ENCODE results near the gene PRR15L.
A peak's percentile ranks its signal among the peaks of the same experiment; 100 is the strongest.

Gene PRR15L

DNA sequence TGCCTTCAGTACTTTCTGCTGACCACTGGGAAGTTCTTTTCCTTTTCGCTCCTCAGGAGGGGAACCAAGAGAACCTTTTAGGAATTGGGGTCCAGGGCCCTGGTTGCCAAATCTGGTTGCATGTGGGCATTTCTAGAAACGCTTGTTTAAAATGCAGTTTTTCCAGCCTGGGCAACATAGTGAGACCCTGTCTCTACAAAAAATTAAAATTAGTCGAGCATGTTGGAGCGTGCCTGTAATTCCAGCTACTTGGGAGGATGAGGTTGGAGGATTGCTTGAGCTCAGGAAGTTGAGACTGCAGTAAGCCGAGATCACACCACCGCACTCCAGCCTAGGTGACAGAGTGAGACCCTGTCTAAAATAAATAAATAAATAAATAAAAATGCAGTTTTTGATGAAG is 15.1 kb downstream of the PRR15L start:
- H3K27me3 ChIP-seq (ENCODE audit: low read length), result no peaks in the 10 kb centered on the region
- H4K20me1 ChIP-seq (ENCODE audit: low read depth, low read length), result no peaks in the 10 kb centered on the region
- H3K36me3 ChIP-seq (ENCODE audit: low read length), result no peaks in the 10 kb centered on the region
- 0 out of 2 replicates have a peak overlapping the region, but pooled peaks have one; percentile 23 for H3K27ac ChIP-seq (ENCODE audit: low read depth, low read length)
- TF ChIP-seq EZH2phosphoT487 (conservative IDR thresholded peaks at IDR 0.05; ENCODE audit: low read length), result no peak
- TF ChIP-seq, protein P1, sequence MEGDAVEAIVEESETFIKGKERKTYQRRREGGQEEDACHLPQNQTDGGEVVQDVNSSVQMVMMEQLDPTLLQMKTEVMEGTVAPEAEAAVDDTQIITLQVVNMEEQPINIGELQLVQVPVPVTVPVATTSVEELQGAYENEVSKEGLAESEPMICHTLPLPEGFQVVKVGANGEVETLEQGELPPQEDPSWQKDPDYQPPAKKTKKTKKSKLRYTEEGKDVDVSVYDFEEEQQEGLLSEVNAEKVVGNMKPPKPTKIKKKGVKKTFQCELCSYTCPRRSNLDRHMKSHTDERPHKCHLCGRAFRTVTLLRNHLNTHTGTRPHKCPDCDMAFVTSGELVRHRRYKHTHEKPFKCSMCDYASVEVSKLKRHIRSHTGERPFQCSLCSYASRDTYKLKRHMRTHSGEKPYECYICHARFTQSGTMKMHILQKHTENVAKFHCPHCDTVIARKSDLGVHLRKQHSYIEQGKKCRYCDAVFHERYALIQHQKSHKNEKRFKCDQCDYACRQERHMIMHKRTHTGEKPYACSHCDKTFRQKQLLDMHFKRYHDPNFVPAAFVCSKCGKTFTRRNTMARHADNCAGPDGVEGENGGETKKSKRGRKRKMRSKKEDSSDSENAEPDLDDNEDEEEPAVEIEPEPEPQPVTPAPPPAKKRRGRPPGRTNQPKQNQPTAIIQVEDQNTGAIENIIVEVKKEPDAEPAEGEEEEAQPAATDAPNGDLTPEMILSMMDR (IDR thresholded peaks at IDR 0.05; ENCODE audit: insufficient read depth, low read length, poor library complexity, severe bottlenecking), result no peak
- H3K9ac ChIP-seq (ENCODE audit: low read length), result peak overlapping the region; percentile 86
- peaks cover 8% of the 10 kb centered on the region; the same call in 1 of the 2 replicates for H3K79me2 ChIP-seq (ENCODE audit: insufficient read depth, low read length)
- H2AFZ ChIP-seq (ENCODE audit: low read depth, low read length, severe bottlenecking), result no peak overlapping the region
- peaks cover 15% of the 10 kb centered on the region for H3F3A ChIP-seq (ENCODE audit: insufficient read depth)
- no peaks in the 10 kb centered on the region for H3K9me2 ChIP-seq (replicated peaks; ENCODE audit: insufficient read depth, low read length)
- H3K9me3 ChIP-seq (ENCODE audit: insufficient read depth, low read length), result no peaks in the 10 kb centered on the region
- peak overlapping the region; percentile 87 for H3K4me3 ChIP-seq (ENCODE audit: insufficient read depth, low read length, poor library complexity, severe bottlenecking)
- H3K4me2 ChIP-seq (ENCODE audit: low read depth, low read length, poor library complexity, severe bottlenecking), result peak overlapping the region; percentile 80

DNA sequence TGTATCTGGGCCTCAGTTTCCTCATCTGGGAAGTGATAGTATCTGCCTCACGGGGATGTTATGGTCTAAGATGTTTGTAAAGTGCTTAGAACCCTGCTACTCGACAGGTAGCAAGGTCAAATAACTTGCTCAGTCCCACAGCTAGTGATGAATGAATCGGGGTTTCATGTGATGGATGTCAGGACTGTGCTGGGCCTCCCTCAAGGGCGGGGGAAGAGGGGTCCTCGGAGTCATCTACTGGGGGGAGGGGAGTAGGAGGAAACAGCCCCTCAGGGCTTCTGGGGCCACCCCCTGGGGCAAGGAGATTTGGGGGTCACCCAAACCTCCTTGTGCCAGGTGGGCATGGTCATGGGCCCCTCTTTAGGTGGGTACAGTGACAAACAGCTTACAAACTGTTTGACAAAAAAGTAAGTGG is 15.6 kb downstream of the PRR15L start:
- H3K27me3 ChIP-seq (ENCODE audit: low read length), result no peaks in the 10 kb centered on the region
- H3K4me3 ChIP-seq (ENCODE audit: insufficient read depth, low read length, poor library complexity, severe bottlenecking), result peak overlapping the region; percentile 87
- H3K4me2 ChIP-seq (ENCODE audit: low read depth, low read length, poor library complexity, severe bottlenecking), result peak overlapping the region; percentile 80
- peak overlapping the region; percentile 86 for H3K9ac ChIP-seq (ENCODE audit: low read length)
- H3K36me3 ChIP-seq (ENCODE audit: low read length), result no peaks in the 10 kb centered on the region
- no peaks in the 10 kb centered on the region for H4K20me1 ChIP-seq (ENCODE audit: low read depth, low read length)
- peak overlapping the region; percentile 78 for H2AFZ ChIP-seq (ENCODE audit: low read depth, low read length, severe bottlenecking)
- H3K27ac ChIP-seq (ENCODE audit: low read depth, low read length), result peak overlapping the region; percentile 23; the same call in 1 of the 2 replicates
- TF ChIP-seq, protein P1 (IDR thresholded peaks at IDR 0.05; ENCODE audit: insufficient read depth, low read length, poor library complexity, severe bottlenecking), result no peak
- H3K9me2 ChIP-seq (replicated peaks; ENCODE audit: insufficient read depth, low read length), result no peaks in the 10 kb centered on the region
- no peaks in the 10 kb centered on the region for H3K9me3 ChIP-seq (ENCODE audit: insufficient read depth, low read length)
- H3F3A ChIP-seq (ENCODE audit: insufficient read depth), result peaks cover 15% of the 10 kb centered on the region
- peaks cover 8% of the 10 kb centered on the region; the same call in 1 of the 2 replicates for H3K79me2 ChIP-seq (ENCODE audit: insufficient read depth, low read length)

DNA sequence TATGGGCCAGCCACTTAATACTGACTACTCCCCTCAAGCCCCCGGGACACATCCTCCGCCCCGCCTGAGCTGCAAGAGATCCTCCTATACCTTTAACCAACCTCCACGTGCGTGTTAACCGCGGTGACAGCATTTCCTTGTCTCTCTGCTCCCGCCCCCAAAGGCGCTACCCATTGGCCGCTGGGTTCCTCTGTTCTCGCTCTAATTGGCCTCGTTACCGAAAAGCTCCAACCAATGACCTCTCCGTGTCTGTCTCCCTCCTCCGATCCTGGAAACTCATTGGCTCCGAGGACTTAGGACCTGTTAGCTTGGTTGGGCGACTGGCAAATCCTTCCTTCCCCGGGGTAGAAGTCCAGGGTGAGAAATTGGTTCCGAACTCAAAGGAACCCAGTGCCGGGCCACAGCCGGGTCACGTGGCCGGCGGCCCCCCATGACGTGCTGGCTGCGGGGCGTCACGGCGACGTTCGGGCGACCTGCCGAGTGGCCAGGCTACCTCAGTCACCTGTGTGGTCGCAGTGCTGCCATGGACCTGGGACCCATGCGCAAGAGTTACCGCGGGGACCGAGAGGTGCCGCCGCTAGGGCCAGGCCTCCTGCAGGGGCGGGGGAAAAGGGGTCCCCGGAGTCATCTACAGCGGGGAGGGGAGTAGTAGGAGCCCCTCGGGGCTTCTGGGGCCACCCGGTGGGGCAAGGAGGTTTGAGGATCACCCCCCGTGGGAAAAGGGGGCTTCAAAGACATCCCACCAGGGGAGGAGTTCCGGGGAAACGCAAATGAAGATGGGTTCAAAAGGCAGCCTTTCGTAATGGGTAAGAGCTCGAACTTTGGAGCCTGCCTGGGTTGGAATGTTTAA is 16.2 kb downstream of the PRR15L start, which contains the start of gene PNPO:
PNPO (plus strand) TSS at position 326 of the 850 bp plus-strand sequence; CDS start at position 431, 105 bp downstream.
- Histone ChIP-seq H3K79me2 (ENCODE audit: insufficient read depth, low read length) (peaks cover 8% of the 10 kb centered on the region; the same call in 1 of the 2 replicates), H2AFZ (ENCODE audit: low read depth, low read length, severe bottlenecking) (peak within 1 kb of the TSS; percentile 78), H3K4me2 (ENCODE audit: low read depth, low read length, poor library complexity, severe bottlenecking) (peak within 1 kb of the TSS; percentile 80), H4K20me1 (ENCODE audit: low read depth, low read length) (no peaks in the 10 kb centered on the region), H3K9me3 (ENCODE audit: insufficient read depth, low read length) (no peaks in the 10 kb centered on the region), H3K4me3 (ENCODE audit: insufficient read depth, low read length, poor library complexity, severe bottlenecking) (peak within 1 kb of the TSS; percentile 87), H3K27ac (ENCODE audit: low read depth, low read length) (peak within 1 kb of the TSS; percentile 23), H3K9ac (ENCODE audit: low read length) (peak within 1 kb of the TSS; percentile 86), H3F3A (ENCODE audit: insufficient read depth) (peaks cover 15% of the 10 kb centered on the region), H3K36me3 (ENCODE audit: low read length) (no peaks in the 10 kb centered on the region), H3K9me2 (replicated peaks; ENCODE audit: insufficient read depth, low read length) (no peaks in the 10 kb centered on the region), H3K27me3 (ENCODE audit: low read length) (no peaks in the 10 kb centered on the region)
- TF ChIP-seq, protein P1 (IDR thresholded peaks at IDR 0.05; ENCODE audit: insufficient read depth, low read length, poor library complexity, severe bottlenecking), result no peak
- TF ChIP-seq EZH2phosphoT487 (conservative IDR thresholded peaks at IDR 0.05; ENCODE audit: low read length), result no peak

Data from SU-DHL-6 (cell line).